ENCODE measurements around the gene C14orf132.

- no peak for TF ChIP-seq CTCF (conservative IDR thresholded peaks at IDR 0.05 in 1 of 2, IDR thresholded peaks at IDR 0.05 in 1 of 2; ENCODE audit: low read depth in 1 of 2, low read length in 2 of 2)
- TF ChIP-seq EZH2 (IDR thresholded peaks at IDR 0.05; ENCODE audit: low read length, missing control alignments), result no peak
These were observed 63.9 kb downstream of the C14orf132 start for GRCh38 chr14:96103075-96103474.
